Fibroblast of skin of left quadriceps (primary cell): ENCODE data around the gene OR4M1.
"Not testable (repeated sequence)": the region's sequence is repeated elsewhere in the genome, so short reads cannot be mapped to it uniquely, and the experiment has no call there.

Source experiments
- DNase-seq, 2 experiments: peaks; one replicate each; pipeline ENCODE4 v3.0.0-alpha.2; 2013; ENCODE audit warnings: low read depth in 2 of 2

The OR4M1 gene

DNA sequence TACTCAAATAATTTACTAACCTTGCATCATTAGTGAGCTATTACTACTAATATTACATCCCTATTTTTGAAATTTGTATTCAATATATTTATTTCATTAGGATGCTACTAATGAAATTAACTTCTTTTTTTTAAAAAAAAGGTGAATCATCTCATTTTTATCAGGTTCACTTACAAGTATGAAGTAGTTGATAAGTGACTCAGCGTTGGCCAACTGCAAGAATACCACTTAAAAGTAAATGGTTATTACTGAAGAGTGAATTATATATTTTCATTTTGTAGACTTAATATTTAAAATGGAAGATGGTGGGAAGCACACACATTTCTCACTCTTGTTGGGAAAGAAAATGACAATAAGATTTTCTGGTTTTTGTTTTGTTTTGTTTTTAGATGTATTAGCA, 49.9 kb downstream of the OR4M1 start:
- no peak for DNase-seq

DNA sequence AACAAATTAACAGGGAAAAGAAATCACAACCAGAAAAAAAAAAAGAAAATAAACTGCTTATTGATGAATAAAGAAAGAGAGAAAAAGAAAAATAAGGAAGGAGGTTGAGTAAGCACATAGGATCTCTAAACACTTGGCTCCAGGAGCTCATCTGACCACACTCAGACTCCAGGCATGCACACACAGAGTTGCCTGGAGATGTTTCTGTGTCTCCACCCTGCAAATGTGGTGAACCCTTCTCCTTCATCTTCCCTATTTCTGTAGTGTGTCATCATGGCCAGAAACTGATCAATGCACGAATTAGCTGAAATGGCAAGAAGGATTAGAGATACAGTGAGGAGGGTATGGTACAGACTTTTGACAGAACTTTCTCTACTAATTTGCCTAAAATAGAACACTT, 50.5 kb downstream of the OR4M1 start:
- DNase-seq, result no peak

DNA sequence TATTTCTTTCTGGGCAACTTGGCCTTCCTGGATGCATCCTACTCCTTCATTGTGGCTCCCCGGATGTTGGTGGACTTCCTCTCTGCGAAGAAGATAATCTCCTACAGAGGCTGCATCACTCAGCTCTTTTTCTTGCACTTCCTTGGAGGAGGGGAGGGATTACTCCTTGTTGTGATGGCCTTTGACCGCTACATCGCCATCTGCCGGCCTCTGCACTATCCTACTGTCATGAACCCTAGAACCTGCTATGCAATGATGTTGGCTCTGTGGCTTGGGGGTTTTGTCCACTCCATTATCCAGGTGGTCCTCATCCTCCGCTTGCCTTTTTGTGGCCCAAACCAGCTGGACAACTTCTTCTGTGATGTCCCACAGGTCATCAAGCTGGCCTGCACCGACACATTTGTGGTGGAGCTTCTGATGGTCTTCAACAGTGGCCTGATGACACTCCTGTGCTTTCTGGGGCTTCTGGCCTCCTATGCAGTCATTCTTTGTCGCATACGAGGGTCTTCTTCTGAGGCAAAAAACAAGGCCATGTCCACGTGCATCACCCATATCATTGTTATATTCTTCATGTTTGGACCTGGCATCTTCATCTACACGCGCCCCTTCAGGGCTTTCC, 54.4 kb downstream of the OR4M1 start:
- not testable (repeated sequence) for DNase-seq

- DNase-seq, result no peak
These were observed 55.0 kb downstream of the OR4M1 start for GRCh38 chr14:19828314-19828713.
